ENCODE results near the gene CD99L2.

Gene CD99L2

GRCh38 chrX:150781677-150782076 is 116.8 kb downstream of the CD99L2 start:
- no peak for DNase-seq (ENCODE audit: low read depth)

GRCh38 chrX:150779385-150779784 is 119.1 kb downstream of the CD99L2 start:
- DNase-seq (ENCODE audit: low read depth): no peak

GRCh38 chrX:150777328-150777992 is 121.0 kb downstream of the CD99L2 start:
- no peak for DNase-seq (ENCODE audit: low read depth)

GRCh38 chrX:150775569-150776350 is 122.7 kb downstream of the CD99L2 start:
- DNase-seq (ENCODE audit: low read depth): no peak

GRCh38 chrX:150774798-150775568 is 123.5 kb downstream of the CD99L2 start:
- DNase-seq (ENCODE audit: low read depth): no peak

GRCh38 chrX:150773634-150774033 is 124.8 kb downstream of the CD99L2 start:
- no peak for DNase-seq (ENCODE audit: low read depth)

- DNase-seq (ENCODE audit: low read depth): no peak
Observed at GRCh38 chrX:150773117-150773516, 125.4 kb downstream of the CD99L2 start.

GRCh38 chrX:150772150-150772970 is 126.1 kb downstream of the CD99L2 start:
- peak; percentile 15 for DNase-seq (ENCODE audit: low read depth)

GRCh38 chrX:150771116-150771515 is 127.4 kb downstream of the CD99L2 start:
- no peak for DNase-seq (ENCODE audit: low read depth)

- no peak for DNase-seq (ENCODE audit: low read depth)
Observed at GRCh38 chrX:150770623-150771022, 127.8 kb downstream of the CD99L2 start.

- DNase-seq (ENCODE audit: low read depth): no peak
Observed at GRCh38 chrX:150769408-150769807, 129.1 kb downstream of the CD99L2 start.

GRCh38 chrX:150768580-150769190 is 129.8 kb downstream of the CD99L2 start:
- no peak for DNase-seq (ENCODE audit: low read depth)

GRCh38 chrX:150768132-150768485 is 130.4 kb downstream of the CD99L2 start:
- no peak for DNase-seq (ENCODE audit: low read depth)

GRCh38 chrX:150767475-150768131 is 130.9 kb downstream of the CD99L2 start:
- no peak for DNase-seq (ENCODE audit: low read depth)

GRCh38 chrX:150767045-150767395 is 131.4 kb downstream of the CD99L2 start:
- no peak for DNase-seq (ENCODE audit: low read depth)

- no peak for DNase-seq (ENCODE audit: low read depth)
Observed at GRCh38 chrX:150766351-150767044, 132.0 kb downstream of the CD99L2 start.

GRCh38 chrX:150765782-150766350 is 132.6 kb downstream of the CD99L2 start:
- DNase-seq (ENCODE audit: low read depth): no peak

- DNase-seq (ENCODE audit: low read depth): no peak
Observed at GRCh38 chrX:150765237-150765636, 133.2 kb downstream of the CD99L2 start.

- no peak for DNase-seq (ENCODE audit: low read depth)
Observed at GRCh38 chrX:150763810-150764209, 134.7 kb downstream of the CD99L2 start.

GRCh38 chrX:150763303-150763797 is 135.1 kb downstream of the CD99L2 start:
- DNase-seq (ENCODE audit: low read depth): no peak
